Activated B cell treated with CpG ODN at 0.5 μM for 24 hours (primary cell): ENCODE data around the gene CNTNAP2. TPM values are rescaled to one million over a fixed set of nuclear protein-coding genes. Genes with fewer than 3 reads are reported as not detected.

Experiments used
- ATAC-seq: fragments of 200-7000 bp; cut with Tn5 transposase; one replicate; pipeline ENCODE4 v1.10.0; 2021; ENCODE audit warnings: low read depth, mild to moderate bottlenecking, moderate library complexity
- CTCF ChIA-PET: fragments of 350-600 bp; sonication (Branson Sonifier 250); formaldehyde crosslinking; loops from one replicate; lab custom pipeline; 2021; ENCODE audit warnings: antibody characterized with exemption; lab: Charles Lee
- POLR2A ChIA-PET: fragments of 350-600 bp; sonication (Branson Sonifier 250); formaldehyde crosslinking; loops from one replicate; lab custom pipeline; 2021; ENCODE audit warnings: antibody characterized with exemption; lab: Charles Lee
- DNase-seq: peaks from one replicate; pipeline ENCODE4 v3.0.0; 2022
- H3K27ac Mint-ChIP-seq: one replicate; pipeline ENCODE4 v1.8.0; 2020; ENCODE audit warnings: mixed read lengths
- H3K27me3 Mint-ChIP-seq: one replicate; pipeline ENCODE4 v1.8.0; 2021; ENCODE audit warnings: mixed read lengths
- H3K36me3 Mint-ChIP-seq: one replicate; pipeline ENCODE4 v1.8.0; 2021; ENCODE audit warnings: low read depth, mixed read lengths
- H3K4me1 Mint-ChIP-seq: one replicate; pipeline ENCODE4 v1.8.0; 2021; ENCODE audit warnings: mixed read lengths
- H3K4me3 Mint-ChIP-seq: one replicate; pipeline ENCODE4 v1.8.0; 2020; ENCODE audit warnings: mild to moderate bottlenecking, mixed read lengths
- H3K9me3 Mint-ChIP-seq: one replicate; pipeline ENCODE4 v1.8.0; 2020; ENCODE audit warnings: mixed read lengths
- intact Hi-C: fragments of 100-400 bp; cut with micrococcal nuclease; formaldehyde crosslinking; loops from one replicate; pipeline ENCODE4 v1.15.1; 2024
- total RNA-seq: library from RNA; stranded (reverse); gene quantifications from 2 replicates; pipeline ENCODE4 v1.2.3, GENCODE V29; 2022
- TF ChIP-seq, protein P1 (sequence below): fragments of 200-600 bp; IDR thresholded peaks from one replicate; pipeline ENCODE4 v1.8.0; 2022; ENCODE audit warnings: antibody characterized with exemption, mild to moderate bottlenecking

Gene CNTNAP2
- total RNA-seq, 1 donor from 2014 or later: 0.84 TPM

GRCh38 chr7:146455091-146455655, 338.6 kb downstream of the CNTNAP2 start:
- Mint-ChIP-seq H3K36me3 (no peaks in the 10 kb centered on the region), H3K4me3 (no peak overlapping the region), H3K4me1 (no peaks in the 10 kb centered on the region), H3K9me3 (peaks cover 2% of the 10 kb centered on the region), H3K27me3 (no peaks in the 10 kb centered on the region), H3K27ac (no peak overlapping the region)
- ChIA-PET POLR2A (no interaction called here), CTCF (no interaction called here)
- TF ChIP-seq, protein P1, sequence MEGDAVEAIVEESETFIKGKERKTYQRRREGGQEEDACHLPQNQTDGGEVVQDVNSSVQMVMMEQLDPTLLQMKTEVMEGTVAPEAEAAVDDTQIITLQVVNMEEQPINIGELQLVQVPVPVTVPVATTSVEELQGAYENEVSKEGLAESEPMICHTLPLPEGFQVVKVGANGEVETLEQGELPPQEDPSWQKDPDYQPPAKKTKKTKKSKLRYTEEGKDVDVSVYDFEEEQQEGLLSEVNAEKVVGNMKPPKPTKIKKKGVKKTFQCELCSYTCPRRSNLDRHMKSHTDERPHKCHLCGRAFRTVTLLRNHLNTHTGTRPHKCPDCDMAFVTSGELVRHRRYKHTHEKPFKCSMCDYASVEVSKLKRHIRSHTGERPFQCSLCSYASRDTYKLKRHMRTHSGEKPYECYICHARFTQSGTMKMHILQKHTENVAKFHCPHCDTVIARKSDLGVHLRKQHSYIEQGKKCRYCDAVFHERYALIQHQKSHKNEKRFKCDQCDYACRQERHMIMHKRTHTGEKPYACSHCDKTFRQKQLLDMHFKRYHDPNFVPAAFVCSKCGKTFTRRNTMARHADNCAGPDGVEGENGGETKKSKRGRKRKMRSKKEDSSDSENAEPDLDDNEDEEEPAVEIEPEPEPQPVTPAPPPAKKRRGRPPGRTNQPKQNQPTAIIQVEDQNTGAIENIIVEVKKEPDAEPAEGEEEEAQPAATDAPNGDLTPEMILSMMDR: no peak
- ATAC-seq: no peak
- DNase-seq: no peak
- intact Hi-C loops: no loop called here

DNA sequence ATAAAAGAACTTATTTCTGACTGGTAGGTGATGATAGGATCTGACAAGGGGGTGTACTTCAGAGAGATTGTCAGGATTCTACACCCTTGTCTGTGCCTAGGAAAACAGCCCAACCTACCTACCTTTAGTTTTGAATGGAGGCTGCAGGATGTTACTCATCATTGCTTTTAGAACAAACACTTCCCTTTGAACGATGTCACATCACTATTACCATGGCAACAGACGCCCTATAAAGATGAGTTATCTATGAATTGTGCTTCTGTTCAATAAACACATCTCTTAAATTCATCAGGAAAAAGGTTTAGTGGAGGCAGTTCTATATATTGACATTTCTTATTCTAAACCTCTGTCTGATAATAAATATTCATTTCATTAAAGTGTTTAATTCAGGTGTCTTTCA, 362.4 kb downstream of the CNTNAP2 start:
- ChIA-PET CTCF (no interaction called here), POLR2A (no interaction called here)
- intact Hi-C loops: no loop called here
- Mint-ChIP-seq H3K9me3 (peaks cover 6% of the 10 kb centered on the region), H3K27ac (no peak overlapping the region), H3K27me3 (no peaks in the 10 kb centered on the region), H3K4me3 (no peak overlapping the region), H3K4me1 (no peaks in the 10 kb centered on the region), H3K36me3 (no peaks in the 10 kb centered on the region)
- ATAC-seq (no peak), DNase-seq (no peak)
- TF ChIP-seq, protein P1: no peak

DNA sequence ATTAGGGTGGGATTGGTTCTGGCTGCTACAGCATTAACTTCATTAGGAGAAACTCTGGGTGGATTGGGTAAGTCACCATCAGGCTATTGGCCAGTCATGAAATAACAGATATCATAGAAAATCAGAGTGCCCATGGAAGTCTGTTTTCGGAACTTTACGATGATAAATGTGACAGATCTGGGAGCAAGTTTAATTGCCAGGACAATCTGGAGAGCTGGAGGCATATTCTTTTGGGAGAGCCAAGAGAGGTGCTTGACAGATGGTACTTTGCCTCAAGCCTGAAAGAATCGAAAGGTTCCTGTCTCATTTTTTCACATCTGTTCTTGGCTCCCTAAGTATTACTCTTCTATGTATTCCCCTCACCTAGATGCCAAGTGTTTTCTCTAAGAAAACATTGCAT, 369.9 kb downstream of the CNTNAP2 start:
- ATAC-seq: no peak
- POLR2A ChIA-PET: no interaction called here
- Mint-ChIP-seq H3K27ac (no peak overlapping the region), H3K27me3 (no peaks in the 10 kb centered on the region), H3K4me1 (no peaks in the 10 kb centered on the region), H3K9me3 (peaks cover 2% of the 10 kb centered on the region), H3K36me3 (no peaks in the 10 kb centered on the region), H3K4me3 (no peak overlapping the region)
- TF ChIP-seq, protein P1: no peak
- DNase-seq: no peak
- intact Hi-C loops: no loop called here
- CTCF ChIA-PET: no interaction called here

DNA sequence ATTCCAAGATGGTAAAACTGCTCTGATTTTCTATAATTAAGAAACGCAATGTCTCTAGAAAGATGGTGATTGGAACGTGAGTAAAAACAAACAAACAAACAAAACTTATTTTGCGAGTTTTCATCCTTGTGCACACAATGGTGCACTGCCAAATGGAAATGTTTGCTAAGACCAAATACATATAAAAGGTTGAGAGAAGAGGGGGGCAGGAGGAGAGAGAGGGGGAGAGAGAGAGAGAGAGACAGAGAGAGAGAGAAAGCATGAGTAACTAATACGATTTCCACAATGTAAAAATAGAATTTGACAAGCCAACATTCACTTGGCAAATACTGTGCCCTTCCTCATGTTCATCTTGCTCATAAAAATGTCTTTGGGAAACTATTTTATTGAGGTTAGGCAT, 375.4 kb downstream of the CNTNAP2 start:
- CTCF ChIA-PET: no interaction called here
- TF ChIP-seq, protein P1: no peak
- no peaks in the 10 kb centered on the region for H3K4me1 Mint-ChIP-seq
- H3K36me3 Mint-ChIP-seq: no peaks in the 10 kb centered on the region
- intact Hi-C loops: no loop called here
- POLR2A ChIA-PET: no interaction called here
- peaks cover 13% of the 10 kb centered on the region for H3K9me3 Mint-ChIP-seq
- no peak for DNase-seq
- no peak for ATAC-seq
- no peak overlapping the region for H3K27ac Mint-ChIP-seq
- H3K4me3 Mint-ChIP-seq: no peak overlapping the region
- no peaks in the 10 kb centered on the region for H3K27me3 Mint-ChIP-seq

DNA sequence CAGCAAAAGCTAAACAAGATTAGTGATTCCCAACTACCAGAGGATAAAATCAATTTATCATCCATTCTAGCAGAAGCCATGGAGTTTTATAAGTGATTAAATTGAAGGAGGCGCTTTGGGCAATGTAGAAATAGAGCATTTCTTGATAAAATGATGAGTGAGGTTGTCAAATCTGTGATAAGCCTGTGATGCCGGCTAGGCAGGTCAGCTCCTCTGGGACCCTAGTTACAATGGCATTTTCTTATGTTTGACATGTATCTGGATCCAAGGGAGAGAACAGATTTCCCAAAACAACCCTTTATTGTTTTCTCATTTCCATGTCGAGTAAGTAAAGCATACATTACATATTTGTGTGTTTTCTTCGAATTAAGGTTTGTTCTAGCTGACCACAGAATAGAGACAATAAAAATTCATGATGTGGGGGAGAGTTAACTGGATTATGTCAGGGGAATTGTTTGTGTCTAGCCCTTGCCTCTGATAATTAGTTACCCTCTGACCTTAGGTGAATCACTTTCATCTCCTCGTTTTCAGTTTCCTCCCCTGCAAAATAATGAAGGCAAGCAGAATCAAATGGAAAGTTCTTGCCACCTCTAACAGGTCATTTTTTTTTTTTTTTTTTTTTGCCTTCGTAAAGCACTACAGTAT, 378.5 kb downstream of the CNTNAP2 start:
- DNase-seq (no peak), ATAC-seq (no peak)
- no peaks in the 10 kb centered on the region for H3K4me1 Mint-ChIP-seq
- H3K4me3 Mint-ChIP-seq: no peak overlapping the region
- H3K27ac Mint-ChIP-seq: no peak overlapping the region
- H3K27me3 Mint-ChIP-seq: no peaks in the 10 kb centered on the region
- H3K36me3 Mint-ChIP-seq: no peaks in the 10 kb centered on the region
- intact Hi-C loops: no loop called here
- ChIA-PET CTCF (no interaction called here), POLR2A (no interaction called here)
- peaks cover 15% of the 10 kb centered on the region for H3K9me3 Mint-ChIP-seq
- TF ChIP-seq, protein P1: no peak
